Activated B cell treated with CpG ODN at 0.5 μM for 24 hours (primary cell): Measurements from ENCODE around the gene ZNF385A. TPM values are rescaled to one million over a fixed set of nuclear protein-coding genes. Genes with fewer than 3 reads are reported as not detected.

Experiments
- ATAC-seq: fragments of 200-7000 bp; cut with Tn5 transposase; one replicate; pipeline ENCODE4 v1.10.0; 2021; ENCODE audit warnings: low read depth, mild to moderate bottlenecking, moderate library complexity
- CTCF ChIA-PET: fragments of 350-600 bp; sonication (Branson Sonifier 250); formaldehyde crosslinking; loops from one replicate; lab custom pipeline; 2021; ENCODE audit warnings: antibody characterized with exemption; lab: Charles Lee
- POLR2A ChIA-PET: fragments of 350-600 bp; sonication (Branson Sonifier 250); formaldehyde crosslinking; loops from one replicate; lab custom pipeline; 2021; ENCODE audit warnings: antibody characterized with exemption; lab: Charles Lee
- DNase-seq: peaks from one replicate; pipeline ENCODE4 v3.0.0; 2022
- H3K27ac Mint-ChIP-seq: one replicate; pipeline ENCODE4 v1.8.0; 2020; ENCODE audit warnings: mixed read lengths
- H3K27me3 Mint-ChIP-seq: one replicate; pipeline ENCODE4 v1.8.0; 2021; ENCODE audit warnings: mixed read lengths
- H3K36me3 Mint-ChIP-seq: one replicate; pipeline ENCODE4 v1.8.0; 2021; ENCODE audit warnings: low read depth, mixed read lengths
- H3K4me1 Mint-ChIP-seq: one replicate; pipeline ENCODE4 v1.8.0; 2021; ENCODE audit warnings: mixed read lengths
- H3K4me3 Mint-ChIP-seq: one replicate; pipeline ENCODE4 v1.8.0; 2020; ENCODE audit warnings: mild to moderate bottlenecking, mixed read lengths
- H3K9me3 Mint-ChIP-seq: one replicate; pipeline ENCODE4 v1.8.0; 2020; ENCODE audit warnings: mixed read lengths
- CTCF ChIP-seq: fragments of 200-600 bp; IDR thresholded peaks from one replicate; pipeline ENCODE4 v1.8.0; 2022; ENCODE audit warnings: antibody characterized with exemption, mild to moderate bottlenecking
- intact Hi-C: fragments of 100-400 bp; cut with micrococcal nuclease; formaldehyde crosslinking; loops from one replicate; pipeline ENCODE4 v1.15.1; 2024
- total RNA-seq: library from RNA; stranded (reverse); gene quantifications from 2 replicates; pipeline ENCODE4 v1.2.3, GENCODE V29; 2022

The ZNF385A gene
- total RNA-seq, 1 donor from 2014 or later: 5.0 TPM

- ATAC-seq (no peak), DNase-seq (no peak)
- ChIA-PET POLR2A (interaction anchor here (0.6 to 0.7 kb wide), 4 partner anchors 46 to 166 kb away, joined by 3 to 5 read pairs (median 4); partner anchors contain the start of genes CBX5 and HNRNPA1), CTCF (interaction anchor here (1.3 to 5.9 kb wide), 5 partner anchors 9 to 165 kb away, joined by 3 to 30 read pairs (median 9); no protein-coding TSS in a partner anchor)
- TF ChIP-seq CTCF: no peak
- Mint-ChIP-seq H3K9me3 (no peaks in the 10 kb centered on the region), H3K36me3 (no peaks in the 10 kb centered on the region), H3K4me3 (no peak overlapping the region), H3K27ac (no peak overlapping the region), H3K4me1 (peaks cover 53% of the 10 kb centered on the region), H3K27me3 (no peaks in the 10 kb centered on the region)
- intact Hi-C loops: no loop called here
Measured at GRCh38 chr12:54381136-54381535, 3.4 kb downstream of the ZNF385A start.

GRCh38 chr12:54379398-54380201 is 4.9 kb downstream of the ZNF385A start:
- peaks cover 38% of the 10 kb centered on the region for H3K4me1 Mint-ChIP-seq
- intact Hi-C loops: loop anchor here (1.0 kb wide), 3 partner anchors 11 to 159 kb away; no protein-coding TSS in a partner anchor
- no peaks in the 10 kb centered on the region for H3K36me3 Mint-ChIP-seq
- POLR2A ChIA-PET: interaction anchor here (0.5 to 1.7 kb wide), 4 partner anchors 9 to 99 kb away, joined by 3 to 9 read pairs (median 4); partner anchors contain the start of gene HNRNPA1
- DNase-seq (peak; percentile 84), ATAC-seq (peak; percentile 92)
- peak; percentile 99 for TF ChIP-seq CTCF
- no peaks in the 10 kb centered on the region for H3K9me3 Mint-ChIP-seq
- peak overlapping the region; percentile 24 for H3K27ac Mint-ChIP-seq
- H3K4me3 Mint-ChIP-seq: peak overlapping the region; percentile 65
- CTCF ChIA-PET: interaction anchor here (0.9 to 5.9 kb wide), 21 partner anchors 8 to 165 kb away, joined by 3 to 30 read pairs (median 6); partner anchors contain the start of gene COPZ1
- no peaks in the 10 kb centered on the region for H3K27me3 Mint-ChIP-seq

- no peaks in the 10 kb centered on the region for H3K27me3 Mint-ChIP-seq
- intact Hi-C loops: loop anchor here (1.0 kb wide), 3 partner anchors 11 to 159 kb away; no protein-coding TSS in a partner anchor
- peaks cover 31% of the 10 kb centered on the region for H3K4me1 Mint-ChIP-seq
- H3K36me3 Mint-ChIP-seq: no peaks in the 10 kb centered on the region
- CTCF ChIA-PET: interaction anchor here (0.9 to 5.9 kb wide), 19 partner anchors 8 to 164 kb away, joined by 3 to 30 read pairs (median 6); partner anchors contain the start of gene COPZ1
- no peak overlapping the region for H3K27ac Mint-ChIP-seq
- no peak for TF ChIP-seq CTCF
- ATAC-seq (peak; percentile 59), DNase-seq (no peak)
- H3K4me3 Mint-ChIP-seq: peak overlapping the region; percentile 65
- POLR2A ChIA-PET: interaction anchor here (0.5 to 1.7 kb wide), 4 partner anchors 8 to 99 kb away, joined by 3 to 9 read pairs (median 4); partner anchors contain the start of gene HNRNPA1
- H3K9me3 Mint-ChIP-seq: no peaks in the 10 kb centered on the region
Measured at GRCh38 chr12:54378796-54379397, 5.6 kb downstream of the ZNF385A start.

GRCh38 chr12:54377797-54378515 is 6.6 kb downstream of the ZNF385A start:
- no peak for TF ChIP-seq CTCF
- no peak overlapping the region for H3K27ac Mint-ChIP-seq
- no peaks in the 10 kb centered on the region for H3K27me3 Mint-ChIP-seq
- ChIA-PET CTCF (interaction anchor here (1.6 to 5.9 kb wide), 5 partner anchors 10 to 60 kb away, joined by 5 to 30 read pairs (median 8); partner anchors contain the start of gene COPZ1), POLR2A (no interaction called here)
- peak overlapping the region; percentile 38 for H3K4me3 Mint-ChIP-seq
- DNase-seq: no peak
- H3K9me3 Mint-ChIP-seq: no peaks in the 10 kb centered on the region
- no peak for ATAC-seq
- H3K4me1 Mint-ChIP-seq: peaks cover 21% of the 10 kb centered on the region
- intact Hi-C loops: no loop called here
- peaks cover 4% of the 10 kb centered on the region for H3K36me3 Mint-ChIP-seq
